Activated CD8-positive, alpha-beta memory T cell treated with anti-CD3 and anti-CD28 coated beads, Interleukin-2, amount 50 U/mL, for 4 hours (primary cell): ENCODE measurements around the gene IRS2.
A peak's percentile ranks its signal among the peaks of the same experiment; 100 is the strongest.
"Not testable (repeated sequence)": the region's sequence is repeated elsewhere in the genome, so short reads cannot be mapped to it uniquely, and the experiment has no call there.

ENCODE experiments used
- DNase-seq: peaks from one replicate; pipeline ENCODE4 v3.0.0-alpha.2; 2020

Gene IRS2, protein sequence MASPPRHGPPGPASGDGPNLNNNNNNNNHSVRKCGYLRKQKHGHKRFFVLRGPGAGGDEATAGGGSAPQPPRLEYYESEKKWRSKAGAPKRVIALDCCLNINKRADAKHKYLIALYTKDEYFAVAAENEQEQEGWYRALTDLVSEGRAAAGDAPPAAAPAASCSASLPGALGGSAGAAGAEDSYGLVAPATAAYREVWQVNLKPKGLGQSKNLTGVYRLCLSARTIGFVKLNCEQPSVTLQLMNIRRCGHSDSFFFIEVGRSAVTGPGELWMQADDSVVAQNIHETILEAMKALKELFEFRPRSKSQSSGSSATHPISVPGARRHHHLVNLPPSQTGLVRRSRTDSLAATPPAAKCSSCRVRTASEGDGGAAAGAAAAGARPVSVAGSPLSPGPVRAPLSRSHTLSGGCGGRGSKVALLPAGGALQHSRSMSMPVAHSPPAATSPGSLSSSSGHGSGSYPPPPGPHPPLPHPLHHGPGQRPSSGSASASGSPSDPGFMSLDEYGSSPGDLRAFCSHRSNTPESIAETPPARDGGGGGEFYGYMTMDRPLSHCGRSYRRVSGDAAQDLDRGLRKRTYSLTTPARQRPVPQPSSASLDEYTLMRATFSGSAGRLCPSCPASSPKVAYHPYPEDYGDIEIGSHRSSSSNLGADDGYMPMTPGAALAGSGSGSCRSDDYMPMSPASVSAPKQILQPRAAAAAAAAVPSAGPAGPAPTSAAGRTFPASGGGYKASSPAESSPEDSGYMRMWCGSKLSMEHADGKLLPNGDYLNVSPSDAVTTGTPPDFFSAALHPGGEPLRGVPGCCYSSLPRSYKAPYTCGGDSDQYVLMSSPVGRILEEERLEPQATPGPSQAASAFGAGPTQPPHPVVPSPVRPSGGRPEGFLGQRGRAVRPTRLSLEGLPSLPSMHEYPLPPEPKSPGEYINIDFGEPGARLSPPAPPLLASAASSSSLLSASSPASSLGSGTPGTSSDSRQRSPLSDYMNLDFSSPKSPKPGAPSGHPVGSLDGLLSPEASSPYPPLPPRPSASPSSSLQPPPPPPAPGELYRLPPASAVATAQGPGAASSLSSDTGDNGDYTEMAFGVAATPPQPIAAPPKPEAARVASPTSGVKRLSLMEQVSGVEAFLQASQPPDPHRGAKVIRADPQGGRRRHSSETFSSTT (N-terminal part only)

DNA sequence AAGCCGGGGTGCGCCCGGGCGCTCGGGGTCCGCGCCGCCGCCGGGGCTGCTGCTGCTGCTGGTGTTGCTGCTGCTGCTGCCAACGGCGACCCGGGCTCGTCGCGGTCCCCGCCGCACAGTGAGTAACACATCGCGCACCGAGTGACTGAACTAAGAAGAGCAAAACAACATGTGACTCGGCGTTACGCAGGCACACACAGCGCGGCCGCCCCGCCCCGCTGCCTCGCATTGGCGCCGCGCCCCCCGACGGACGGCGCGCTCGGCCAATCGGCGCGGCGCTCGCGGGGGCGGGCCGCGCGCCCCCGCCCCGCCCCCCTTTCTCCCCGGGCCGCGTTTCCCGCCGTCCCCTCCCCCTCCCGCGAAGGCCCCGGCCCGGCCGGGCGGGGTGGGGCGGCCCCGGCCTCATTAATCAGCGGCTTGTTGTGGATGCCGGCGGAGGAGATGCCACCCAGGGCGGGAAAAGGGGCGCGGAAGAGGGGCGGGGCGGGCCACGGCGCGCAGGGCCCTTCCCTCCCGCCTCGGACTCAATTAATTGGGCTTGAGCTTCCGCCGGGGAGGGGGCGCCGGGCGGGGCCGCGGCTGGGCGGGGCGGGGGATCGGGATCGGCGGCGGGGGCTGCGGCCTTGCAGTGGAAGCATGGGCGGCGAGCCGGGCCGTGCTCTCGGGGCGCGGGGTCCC, at the start of gene IRS2:
IRS2 (minus strand) TSS at position 127 of the 678 bp plus-strand sequence. CDS start 530 bp downstream, outside the sequence.
- peak; percentile 90 for DNase-seq

DNA sequence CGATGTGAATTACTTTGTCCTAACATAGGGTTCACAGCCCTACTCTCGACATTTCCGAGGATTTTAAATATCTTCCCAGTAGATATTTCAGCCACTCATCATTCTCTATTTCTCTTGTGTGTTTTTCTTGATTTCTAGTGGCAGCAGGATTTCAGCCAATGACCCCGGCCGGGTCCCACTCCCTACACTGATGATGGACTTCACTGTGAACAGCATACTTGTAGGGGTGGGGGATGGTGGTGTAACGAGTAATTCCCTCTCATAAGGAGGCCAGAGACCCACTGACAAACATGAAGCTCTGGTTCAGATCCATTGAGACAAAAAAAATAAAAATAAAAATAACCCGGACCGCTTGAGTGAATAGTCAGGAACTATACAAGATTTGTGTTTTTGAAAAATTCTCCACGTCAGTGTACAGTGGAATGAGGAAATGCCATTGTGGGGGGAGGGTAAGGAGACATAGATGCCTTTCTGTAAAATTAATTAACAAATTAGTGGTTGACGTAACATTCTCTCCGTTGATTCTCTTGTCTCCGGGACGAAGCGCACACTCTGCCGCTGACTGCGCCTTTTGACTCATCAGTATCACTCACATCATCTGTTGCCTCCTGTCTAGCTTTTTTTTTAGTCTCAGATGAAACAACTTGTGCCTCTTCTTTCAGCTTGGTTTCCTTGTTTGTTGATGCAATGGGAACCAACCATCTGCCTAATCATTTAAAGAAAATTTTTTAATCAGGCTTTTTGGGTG, 48.8 kb upstream of the IRS2 start:
- no peak for DNase-seq

DNA sequence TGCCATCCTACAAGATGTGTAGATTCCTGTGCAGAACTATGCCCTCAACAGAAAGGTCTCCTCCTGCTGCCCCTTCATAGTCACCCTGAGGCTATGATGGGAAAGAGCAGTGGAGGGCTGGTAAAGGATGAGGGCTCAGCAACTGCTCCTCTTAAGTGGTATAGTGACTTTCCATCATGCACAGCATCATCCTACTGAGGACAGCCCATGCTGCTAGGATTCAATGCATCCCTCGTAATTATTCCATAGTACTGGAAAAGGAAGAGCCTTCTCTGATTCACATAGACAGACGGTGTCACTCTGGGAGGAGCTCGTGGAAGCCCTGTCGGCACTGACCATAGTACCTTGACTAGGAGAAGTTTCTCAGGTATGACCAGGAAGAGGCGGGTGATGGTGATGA, 47.6 kb upstream of the IRS2 start:
- no peak for DNase-seq

DNA sequence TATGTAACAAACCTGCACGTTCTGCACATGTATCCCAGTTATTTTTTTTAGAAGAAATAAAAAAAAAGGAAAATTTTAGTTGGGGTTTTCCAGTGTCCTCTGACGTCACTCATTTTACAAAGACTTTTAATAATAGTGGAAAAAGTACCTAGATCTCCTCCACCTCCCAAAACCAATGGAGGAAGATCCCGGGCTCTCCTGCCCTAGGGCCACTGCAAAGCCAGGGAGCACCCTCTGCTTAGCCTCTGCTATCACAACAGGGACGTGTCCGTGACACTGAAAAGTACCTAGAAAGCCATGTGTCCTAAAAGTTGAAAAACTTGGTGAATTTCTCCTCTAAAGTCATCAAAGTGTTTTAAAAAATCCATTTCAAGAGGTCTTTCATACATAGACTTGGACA, 46.7 kb upstream of the IRS2 start:
- DNase-seq: no peak

DNA sequence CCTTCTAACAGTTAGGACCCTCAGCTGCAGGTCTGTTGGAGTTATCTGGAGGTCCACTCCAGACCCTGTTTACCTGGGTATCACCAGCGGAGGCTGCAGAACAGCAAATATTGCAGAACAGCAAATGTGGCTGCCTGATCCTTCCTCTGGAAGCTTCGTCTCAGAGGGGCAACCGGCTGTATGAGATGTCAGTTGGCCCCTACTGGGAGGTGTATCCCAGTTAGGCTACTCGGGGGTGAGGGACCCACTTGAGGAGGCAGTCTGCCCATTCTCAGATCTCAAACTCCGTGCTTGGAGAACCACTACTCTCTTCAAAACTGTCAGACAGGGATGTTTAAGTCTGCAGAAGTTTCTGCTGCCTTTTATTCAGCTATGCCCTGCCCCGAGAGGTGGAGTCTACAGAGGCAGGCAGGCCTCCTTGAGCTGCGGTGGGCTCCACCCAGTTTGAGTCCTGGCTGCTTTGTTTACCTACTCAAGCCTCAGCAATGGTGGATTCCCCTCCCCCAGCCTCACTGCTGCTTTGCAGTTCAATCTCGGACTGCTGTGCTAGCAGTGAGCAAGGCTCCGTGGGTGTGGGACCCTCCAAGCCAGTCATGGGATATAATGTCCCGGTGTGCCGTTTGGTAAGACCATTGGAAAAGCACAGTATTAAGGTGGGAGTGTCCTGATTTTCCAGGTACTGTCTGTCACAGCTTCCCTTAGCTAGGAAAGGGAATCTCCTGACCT, 42.4 kb upstream of the IRS2 start:
- DNase-seq: not testable (repeated sequence)

DNA sequence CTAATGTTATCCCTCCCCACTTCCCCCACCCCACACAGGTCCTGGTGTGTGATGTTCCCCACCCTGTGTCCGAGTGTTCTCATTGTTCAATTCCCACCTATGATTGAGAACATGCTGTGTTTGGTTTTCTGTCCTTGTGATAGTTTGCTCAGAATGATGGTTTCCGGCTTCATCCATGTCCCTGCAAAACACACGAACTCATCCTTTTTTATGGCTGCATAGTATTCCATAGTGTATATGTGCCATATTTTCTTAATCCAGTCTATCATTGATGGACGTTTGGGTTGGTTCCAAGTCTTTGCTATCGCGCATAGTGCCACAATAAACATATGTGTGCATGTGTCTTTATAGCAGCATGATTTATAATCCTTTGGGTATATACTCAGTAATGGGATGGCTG, 36.8 kb upstream of the IRS2 start:
- DNase-seq: not testable (repeated sequence)

DNA sequence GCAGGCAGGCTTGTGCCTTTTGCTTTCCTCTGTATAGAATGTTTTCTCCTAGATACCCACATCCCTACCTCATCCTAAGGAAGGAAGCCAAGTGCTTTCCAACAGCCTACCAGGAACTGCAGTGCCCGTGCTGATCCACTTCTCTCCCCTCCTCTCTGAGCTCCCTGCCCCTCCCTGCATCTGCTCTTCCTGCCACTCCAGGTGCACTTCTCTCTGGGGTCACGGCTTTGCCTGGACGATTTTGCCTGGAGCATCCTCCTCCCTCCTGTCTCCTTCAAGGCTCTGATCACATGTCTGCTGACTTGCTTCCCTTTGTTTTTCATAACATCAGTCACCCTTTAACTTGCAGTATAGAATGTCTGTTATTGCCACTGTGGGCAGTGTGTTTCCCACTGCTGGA, 34.7 kb upstream of the IRS2 start:
- DNase-seq: no peak

DNA sequence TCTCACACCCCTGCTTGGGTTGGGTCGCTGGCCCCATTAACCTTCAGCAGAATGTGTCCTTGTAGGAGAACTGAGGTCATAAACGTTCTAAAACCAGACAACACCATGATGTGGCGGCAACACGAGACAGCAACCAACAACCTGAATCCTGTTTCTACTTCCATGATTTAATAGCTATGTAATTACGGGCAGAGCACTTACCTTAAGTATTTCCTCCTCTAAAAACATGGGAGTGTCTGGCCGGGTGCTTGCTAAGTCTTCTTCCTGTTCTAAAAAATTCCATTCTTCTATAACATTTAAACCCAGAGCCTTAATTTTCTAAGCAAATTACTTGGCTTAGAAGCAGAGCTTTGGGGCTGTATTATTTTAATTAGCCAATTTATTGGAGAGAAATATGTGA, 33.5 kb upstream of the IRS2 start:
- DNase-seq: no peak

DNA sequence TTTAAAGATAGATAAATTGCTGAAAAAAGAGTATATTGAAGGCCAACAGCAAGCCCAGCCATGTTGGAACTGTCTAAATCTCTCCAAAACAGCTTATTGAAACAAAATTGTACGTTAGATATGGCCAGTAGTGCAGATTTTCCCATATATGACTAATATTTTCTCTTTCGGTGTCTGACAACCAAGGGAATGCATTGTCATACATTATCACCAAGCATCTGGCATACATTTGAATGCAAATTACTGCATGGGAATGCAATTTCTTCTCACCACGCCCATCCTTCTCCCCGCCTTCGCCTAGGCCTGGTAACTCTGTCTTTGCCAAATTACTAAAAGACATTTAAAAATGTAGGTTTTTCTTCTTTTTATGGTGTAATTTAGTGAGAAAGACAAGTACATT, 32.5 kb upstream of the IRS2 start:
- DNase-seq: no peak

DNA sequence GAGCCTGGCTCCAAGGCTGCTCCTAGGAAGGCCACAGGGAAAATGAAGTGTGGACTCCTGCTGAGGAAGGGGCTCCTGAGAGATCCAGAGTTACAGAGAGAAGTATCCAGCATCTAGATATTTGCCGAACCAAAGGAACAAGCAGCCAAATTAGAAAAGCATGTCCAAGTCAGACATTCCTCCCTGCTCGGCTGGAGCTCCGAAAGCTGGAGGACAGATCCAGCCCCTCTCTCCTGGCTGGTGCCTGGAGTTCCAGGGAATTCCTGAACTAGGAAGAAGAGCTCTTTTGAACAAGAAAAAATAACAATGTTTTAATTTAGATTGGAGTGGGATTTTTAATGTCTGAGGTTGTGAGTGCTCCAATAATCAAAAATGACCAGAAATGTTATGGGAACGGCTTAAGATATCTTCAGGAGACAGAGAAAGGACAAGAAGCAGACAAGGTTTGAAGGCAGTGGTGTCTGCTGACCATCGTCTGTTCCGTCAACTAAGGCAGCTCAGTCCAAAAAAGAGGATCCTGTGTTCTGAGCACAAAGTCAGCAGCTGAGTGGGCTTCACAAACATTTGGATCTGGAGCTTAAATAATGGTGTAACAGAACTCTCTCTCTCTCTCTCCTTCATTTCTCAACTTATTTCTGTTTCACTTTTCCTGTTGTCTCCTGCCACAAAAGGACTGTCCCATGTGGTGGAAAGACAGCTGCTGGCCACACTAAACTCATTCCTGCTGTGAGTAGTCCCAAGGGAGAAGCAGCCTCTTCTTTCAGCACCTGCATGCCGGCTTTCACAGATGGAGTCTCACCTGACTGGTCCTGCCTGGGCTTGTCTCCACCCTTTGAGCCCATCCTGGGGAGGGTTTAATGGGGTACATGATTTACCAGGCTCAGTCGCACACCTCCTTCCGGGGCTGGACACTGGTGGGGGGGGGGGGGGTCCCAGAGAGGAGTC, 31.5 kb upstream of the IRS2 start:
- DNase-seq: no peak

DNA sequence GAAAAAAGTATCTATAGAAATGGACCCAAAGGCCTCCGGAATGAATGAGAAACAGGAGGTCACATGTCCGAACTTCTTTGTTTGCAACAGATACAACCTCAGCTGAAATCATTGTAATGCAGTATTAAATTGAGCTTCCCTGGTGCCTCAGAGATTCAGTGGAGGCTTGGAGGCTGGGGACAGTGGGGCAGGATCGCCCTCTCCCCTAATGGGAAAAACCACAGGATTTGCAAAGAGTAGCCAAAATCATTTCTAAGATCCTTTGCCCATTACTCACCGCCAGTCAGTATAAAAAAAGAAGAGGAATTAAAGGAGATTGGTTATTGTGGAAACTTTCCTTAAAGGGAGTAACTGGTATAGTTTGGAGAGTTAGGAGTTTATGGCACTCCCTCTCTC, 30.4 kb upstream of the IRS2 start:
- no peak for DNase-seq

DNA sequence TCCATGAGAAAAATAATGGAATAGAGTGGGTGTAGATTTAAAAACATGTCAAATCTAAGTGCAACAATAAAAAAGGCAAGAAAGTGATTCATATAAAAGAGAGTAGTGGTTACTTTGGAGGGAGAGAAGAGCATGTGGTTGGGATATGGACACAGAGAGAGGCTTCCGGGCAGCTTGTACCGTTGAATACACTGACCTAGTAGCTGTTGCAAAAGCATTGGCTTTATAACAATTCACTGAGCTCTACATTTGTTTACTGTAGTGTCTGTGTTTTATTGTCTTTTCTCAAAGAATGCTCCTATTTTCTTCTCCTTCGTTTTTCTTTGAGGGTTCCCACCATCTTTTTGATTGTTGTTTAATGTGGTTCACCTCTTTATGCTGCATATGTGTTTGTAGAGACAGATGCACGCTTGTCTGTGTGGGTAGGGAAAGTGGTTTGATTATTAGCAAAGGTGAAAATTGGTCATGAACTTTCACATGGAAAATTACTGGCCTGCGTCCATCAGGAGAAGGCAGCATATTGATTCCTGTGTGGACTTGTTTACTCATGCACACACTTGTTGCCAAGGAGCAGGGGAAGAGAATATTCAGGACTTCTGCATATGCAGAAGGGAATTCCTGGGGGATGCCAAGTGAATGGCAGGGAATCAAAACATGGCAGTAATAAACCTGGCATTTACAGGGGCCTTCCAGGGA, 29.9 kb upstream of the IRS2 start:
- DNase-seq: no peak

DNA sequence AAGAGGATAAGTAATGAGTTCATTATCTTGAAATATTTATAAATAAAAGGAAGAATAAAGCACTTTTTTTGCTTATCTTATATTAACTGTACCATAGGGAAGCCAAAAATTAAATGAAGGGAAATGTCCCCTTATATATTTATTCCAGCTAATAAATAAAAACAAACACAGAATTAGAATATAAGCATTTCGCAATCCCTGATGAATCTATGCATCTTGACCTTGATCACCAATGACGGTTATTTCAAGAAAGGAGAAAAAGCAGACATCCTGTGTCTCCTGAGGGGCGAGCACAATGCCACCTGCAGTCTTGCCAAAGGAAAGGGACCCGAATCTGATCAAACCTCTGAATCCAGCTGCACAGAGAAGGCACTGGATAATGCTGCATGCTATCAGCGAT, 29.3 kb upstream of the IRS2 start:
- no peak for DNase-seq

DNA sequence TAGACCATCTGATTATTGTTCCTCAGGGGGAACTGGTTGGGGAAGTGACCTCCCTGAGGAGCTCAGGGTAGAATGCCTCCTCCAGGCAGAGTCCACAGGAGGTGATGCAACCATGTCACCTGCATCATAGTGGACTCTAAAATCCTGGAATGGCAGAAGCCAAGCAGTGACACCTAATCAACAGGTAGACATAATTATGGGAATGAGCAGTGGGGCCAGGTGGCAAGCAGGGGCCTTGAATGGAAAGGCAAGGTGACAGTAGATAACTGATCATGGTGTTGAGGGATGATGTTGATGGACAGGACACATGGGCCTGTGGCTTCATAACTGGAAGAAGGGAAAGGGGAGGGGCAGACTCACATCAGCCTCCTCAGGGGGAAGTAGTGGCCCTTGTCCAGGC, 27.3 kb upstream of the IRS2 start:
- no peak for DNase-seq

DNA sequence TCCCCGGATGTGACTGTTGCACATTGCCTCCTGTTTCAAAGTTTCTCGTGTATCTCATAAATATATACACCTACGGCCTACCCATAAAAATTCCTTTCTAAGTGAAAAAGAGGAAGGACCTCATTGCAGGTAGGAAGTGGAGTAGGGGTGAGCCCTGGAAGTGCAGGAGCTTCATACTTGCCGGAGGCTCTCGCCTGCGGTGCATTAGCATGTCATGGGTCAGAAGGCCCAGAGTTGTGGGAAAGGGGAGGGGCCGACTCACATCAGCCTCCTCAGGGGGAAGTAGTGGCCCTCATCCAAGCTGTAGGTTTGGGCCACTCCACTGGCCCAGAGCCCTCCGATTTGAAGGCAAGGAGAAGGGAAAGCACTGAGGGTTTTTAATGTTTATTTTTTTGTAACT, 26.0 kb upstream of the IRS2 start:
- no peak for DNase-seq

DNA sequence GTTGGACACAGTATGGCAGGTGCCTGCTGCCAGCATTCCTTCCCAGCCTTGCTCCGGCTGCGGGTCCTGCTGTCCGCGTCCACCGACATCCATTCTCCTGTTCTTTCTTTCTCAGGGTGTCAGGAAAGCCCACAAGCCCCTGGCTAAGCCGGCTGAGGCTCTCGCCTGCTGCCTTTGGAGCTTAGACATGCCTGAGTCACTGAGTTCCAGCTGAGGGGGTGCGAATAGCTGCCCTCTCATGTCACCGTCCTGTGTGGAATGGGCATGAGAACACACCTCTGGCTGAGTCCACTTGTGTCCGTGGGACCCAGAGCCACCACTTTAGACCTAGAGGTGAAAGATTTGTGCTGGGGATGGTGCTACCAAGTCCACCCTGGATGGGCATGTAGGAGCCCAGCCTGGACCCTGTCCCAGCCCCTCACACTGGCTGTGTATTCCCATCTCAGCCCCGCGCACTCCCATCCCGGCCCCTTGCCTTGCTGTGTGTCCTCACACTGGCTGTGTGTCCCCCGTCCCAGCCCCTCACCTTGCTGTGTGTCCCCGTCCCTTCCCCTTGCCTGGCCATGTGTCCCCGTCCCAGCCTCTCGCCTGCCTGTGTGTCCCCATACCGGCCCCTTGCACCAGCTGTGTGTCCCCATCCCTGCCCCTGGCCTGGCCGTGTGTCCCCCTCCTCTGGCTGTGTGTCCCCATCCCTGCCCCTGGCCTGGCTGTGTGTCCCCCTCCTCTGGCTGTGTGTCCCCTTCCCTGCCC, 24.6 kb upstream of the IRS2 start:
- DNase-seq: no peak

DNA sequence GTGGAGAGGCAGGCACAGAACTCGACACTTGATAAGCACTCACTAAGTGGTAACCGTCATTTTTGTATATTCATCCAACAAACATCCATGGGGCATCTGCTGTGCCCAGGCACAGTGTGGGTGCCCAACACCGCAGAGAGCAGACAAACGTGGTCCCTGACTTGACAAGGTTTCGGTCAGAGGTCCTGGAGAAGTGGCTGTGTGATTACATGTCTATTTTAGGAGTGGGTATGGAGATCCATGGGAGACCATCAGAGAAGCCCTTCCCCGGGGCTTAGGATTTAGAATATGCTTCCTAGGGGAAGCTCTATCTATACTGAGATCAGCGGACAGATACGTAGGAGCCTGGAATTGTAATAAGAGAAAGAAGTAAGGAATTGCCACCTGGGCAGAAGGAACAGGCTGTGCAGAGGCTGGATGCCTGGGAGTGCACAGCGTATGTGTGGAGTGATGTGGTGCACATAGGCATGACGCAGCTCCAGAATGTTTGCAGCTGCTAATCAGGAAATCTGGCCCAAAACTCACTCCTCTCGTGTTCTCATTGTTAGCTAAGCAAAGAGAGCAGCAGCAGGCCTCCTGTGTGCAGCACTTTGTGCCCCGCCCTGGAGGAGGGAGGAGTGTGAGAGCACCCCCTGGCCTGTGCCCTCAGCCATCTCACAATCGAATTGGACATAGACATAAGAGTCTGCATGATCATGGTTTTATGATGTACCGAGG, 23.0 kb upstream of the IRS2 start:
- no peak for DNase-seq

DNA sequence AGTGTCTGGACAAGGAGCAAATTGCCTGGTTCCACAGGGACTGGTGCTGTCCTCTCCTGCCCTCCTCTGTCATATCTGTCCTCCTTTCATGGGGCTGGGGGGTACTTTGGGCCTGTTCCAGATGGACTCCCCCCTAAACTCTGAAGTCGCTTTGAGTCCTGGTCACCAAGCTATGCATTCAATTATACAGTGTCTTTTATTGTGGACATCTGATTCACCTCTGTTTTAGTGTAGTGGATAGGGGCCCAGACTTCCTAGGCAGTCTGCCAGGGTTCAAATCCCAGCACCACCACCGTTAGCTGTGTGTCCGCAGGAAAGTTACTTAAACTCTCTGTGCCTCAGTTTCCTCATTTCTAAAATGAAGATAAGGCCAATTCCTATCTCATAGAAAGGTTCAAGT, 21.0 kb upstream of the IRS2 start:
- no peak for DNase-seq
